Endodermal cell (in vitro differentiated cells): ENCODE results near the gene SCLY. TPM values are rescaled to one million over a fixed set of nuclear protein-coding genes. Genes with fewer than 3 reads are reported as not detected.

Source experiments
- DNase-seq: peaks from one replicate; pipeline ENCODE4 v3.0.0-alpha.2; 2017
- H3K27ac ChIP-seq: 2 replicates; pipeline ENCODE4 v1.5.1; 2013; ENCODE audit warnings: mild to moderate bottlenecking, low read depth, low read length, moderate library complexity
- H3K27me3 ChIP-seq: 2 replicates; pipeline ENCODE4 v1.6.1; 2013; ENCODE audit warnings: mild to moderate bottlenecking, low read length, moderate library complexity; ENCODE audit not compliant: insufficient read depth, control insufficient read depth, poor library complexity, severe bottlenecking
- H3K36me3 ChIP-seq: 2 replicates; pipeline ENCODE4 v1.7.0; 2013; ENCODE audit warnings: mild to moderate bottlenecking, low read length, moderate library complexity; ENCODE audit not compliant: control insufficient read depth, insufficient read depth
- H3K4me1 ChIP-seq: one replicate; pipeline ENCODE4 v1.7.0; 2013; ENCODE audit warnings: low read length; ENCODE audit not compliant: control insufficient read depth, insufficient read depth
- H3K4me3 ChIP-seq: 2 replicates; pipeline ENCODE4 v1.5.1; 2013; ENCODE audit warnings: mild to moderate bottlenecking, low read length, moderate library complexity
- H3K9ac ChIP-seq: 2 replicates; pipeline ENCODE4 v1.6.1; 2013; ENCODE audit warnings: mild to moderate bottlenecking, low read length, moderate library complexity; ENCODE audit not compliant: poor library complexity, severe bottlenecking; ENCODE audit errors: extremely low read depth
- H3K9me3 ChIP-seq: 2 replicates; pipeline ENCODE4 v1.6.1; 2013; ENCODE audit warnings: mild to moderate bottlenecking, low read length, moderate library complexity; ENCODE audit not compliant: control insufficient read depth
- H3K27ac Mint-ChIP-seq: 2 replicates; pipeline ENCODE4 v1.8.0; 2020; ENCODE audit warnings: mixed read lengths
- H3K27me3 Mint-ChIP-seq: 2 replicates; pipeline ENCODE4 v1.8.0; 2021; ENCODE audit warnings: mild to moderate bottlenecking, mixed read lengths; ENCODE audit not compliant: insufficient read depth
- H3K36me3 Mint-ChIP-seq: 2 replicates; pipeline ENCODE4 v1.8.0; 2020; ENCODE audit warnings: low read depth, mixed read lengths
- H3K4me1 Mint-ChIP-seq: 2 replicates; pipeline ENCODE4 v1.8.0; 2020; ENCODE audit warnings: mixed read lengths
- H3K4me3 Mint-ChIP-seq: 2 replicates; pipeline ENCODE4 v1.8.0; 2020; ENCODE audit warnings: mild to moderate bottlenecking, moderate library complexity, mixed read lengths
- H3K9me3 Mint-ChIP-seq: 2 replicates; pipeline ENCODE4 v1.8.0; 2020; ENCODE audit warnings: mild to moderate bottlenecking, mixed read lengths
- WGBS, 2 experiments: methylation state at CpG; one replicate each; pipeline versions ENCODE4 v1.1.5 to v1.1.7; 2013; ENCODE audit warnings: missing lambda C conversion rate in 2 of 2, mixed read lengths in 1 of 2; ENCODE audit not compliant: insufficient coverage in 1 of 2, insufficient read length in 1 of 2; 5-methylcytosine and 5-hydroxymethylcytosine counted together
- total RNA-seq, 2 donors: library from RNA; stranded (reverse); fragmentation: NEBNext Ultra II Directional in 1 of 2; extraction: Animal tissue kit (Norgen Biotek cat#: 25700) in 1 of 2; gene quantifications; 2 replicates in 1 of 2; 3 replicates in 1 of 2; pipeline ENCODE4 v1.2.1, GENCODE V29; 2021
- TF ChIP-seq, protein P1 (sequence below): fragments of 200-600 bp; sonication (generic); conservative IDR thresholded peaks from 2 replicates; pipeline ENCODE4 v1.5.0; 2021; ENCODE audit warnings: antibody characterized with exemption, mild to moderate bottlenecking

The SCLY gene
- total RNA-seq, 2 donors from 2014 or later: 39.0 to 45.0 TPM

DNA sequence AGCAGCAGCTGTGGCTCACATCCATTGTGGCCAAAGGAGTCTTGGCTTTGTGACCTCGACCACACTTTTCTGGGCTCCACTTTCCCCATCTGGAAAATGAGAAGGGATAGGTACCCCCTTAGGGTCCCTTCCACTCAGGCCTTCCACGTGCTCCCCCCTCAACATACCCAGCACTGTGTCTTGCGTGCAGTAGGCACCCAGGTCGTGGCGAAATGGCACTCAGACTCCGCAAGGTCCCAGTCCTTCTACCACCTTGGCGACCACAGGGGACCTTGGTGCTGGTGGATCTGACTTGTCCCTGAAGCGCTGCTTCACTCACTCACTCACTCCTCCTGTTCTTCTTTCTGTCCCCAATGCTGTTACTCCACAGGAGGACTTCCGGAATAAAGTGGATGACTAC, 19.9 kb upstream of the SCLY start:
- Histone ChIP-seq H3K9ac (no peak overlapping the region), H3K4me1 (no peaks in the 10 kb centered on the region), H3K27ac (no peak overlapping the region), H3K36me3 (peaks cover 48% of the 10 kb centered on the region), H3K9me3 (no peaks in the 10 kb centered on the region), H3K4me3 (no peak overlapping the region), H3K27me3 (no peaks in the 10 kb centered on the region)
- 83 to 100% methylated on average over 4 to 9 of the region's 9 CpGs for WGBS, 2 experiments
- H3K27ac Mint-ChIP-seq: no peak overlapping the region
- TF ChIP-seq, protein P1, sequence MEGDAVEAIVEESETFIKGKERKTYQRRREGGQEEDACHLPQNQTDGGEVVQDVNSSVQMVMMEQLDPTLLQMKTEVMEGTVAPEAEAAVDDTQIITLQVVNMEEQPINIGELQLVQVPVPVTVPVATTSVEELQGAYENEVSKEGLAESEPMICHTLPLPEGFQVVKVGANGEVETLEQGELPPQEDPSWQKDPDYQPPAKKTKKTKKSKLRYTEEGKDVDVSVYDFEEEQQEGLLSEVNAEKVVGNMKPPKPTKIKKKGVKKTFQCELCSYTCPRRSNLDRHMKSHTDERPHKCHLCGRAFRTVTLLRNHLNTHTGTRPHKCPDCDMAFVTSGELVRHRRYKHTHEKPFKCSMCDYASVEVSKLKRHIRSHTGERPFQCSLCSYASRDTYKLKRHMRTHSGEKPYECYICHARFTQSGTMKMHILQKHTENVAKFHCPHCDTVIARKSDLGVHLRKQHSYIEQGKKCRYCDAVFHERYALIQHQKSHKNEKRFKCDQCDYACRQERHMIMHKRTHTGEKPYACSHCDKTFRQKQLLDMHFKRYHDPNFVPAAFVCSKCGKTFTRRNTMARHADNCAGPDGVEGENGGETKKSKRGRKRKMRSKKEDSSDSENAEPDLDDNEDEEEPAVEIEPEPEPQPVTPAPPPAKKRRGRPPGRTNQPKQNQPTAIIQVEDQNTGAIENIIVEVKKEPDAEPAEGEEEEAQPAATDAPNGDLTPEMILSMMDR: no peak
- no peak for DNase-seq
- no peaks in the 10 kb centered on the region for H3K27me3 Mint-ChIP-seq
- no peak overlapping the region for H3K4me3 Mint-ChIP-seq
- H3K9me3 Mint-ChIP-seq: no peaks in the 10 kb centered on the region
- peaks cover 49% of the 10 kb centered on the region for H3K36me3 Mint-ChIP-seq
- no peaks in the 10 kb centered on the region for H3K4me1 Mint-ChIP-seq

DNA sequence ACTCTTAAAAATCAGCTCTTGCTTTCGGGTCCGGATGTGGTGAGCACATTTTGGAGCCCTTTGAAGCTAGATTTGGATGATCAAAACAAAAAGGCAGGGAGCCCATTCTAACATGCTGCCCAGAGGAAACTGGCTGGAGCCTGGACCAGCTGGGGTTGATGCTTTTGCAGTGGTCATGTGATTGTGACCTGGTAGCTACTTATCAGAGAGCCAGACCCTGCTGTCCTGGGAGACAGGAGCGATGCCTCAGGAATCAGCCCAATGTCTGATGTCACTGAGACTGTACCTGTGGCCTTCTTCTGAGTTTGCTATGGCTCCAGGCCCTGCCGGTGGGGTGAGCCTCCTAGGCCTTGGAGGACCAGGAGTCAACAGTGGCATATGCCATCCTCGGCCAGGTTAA, 18.7 kb upstream of the SCLY start:
- TF ChIP-seq, protein P1: no peak
- H3K9me3 Mint-ChIP-seq: no peaks in the 10 kb centered on the region
- H3K36me3 Mint-ChIP-seq: peaks cover 46% of the 10 kb centered on the region
- no peak for DNase-seq
- H3K36me3 ChIP-seq: peaks cover 45% of the 10 kb centered on the region
- H3K4me1 ChIP-seq: no peaks in the 10 kb centered on the region
- no peak overlapping the region for H3K27ac Mint-ChIP-seq
- H3K4me1 Mint-ChIP-seq: no peaks in the 10 kb centered on the region
- H3K27me3 Mint-ChIP-seq: no peaks in the 10 kb centered on the region
- H3K4me3 Mint-ChIP-seq: no peak overlapping the region
- no peaks in the 10 kb centered on the region for H3K27me3 ChIP-seq
- no peak overlapping the region for H3K9ac ChIP-seq
- no peaks in the 10 kb centered on the region for H3K9me3 ChIP-seq
- H3K27ac ChIP-seq: no peak overlapping the region
- H3K4me3 ChIP-seq: no peak overlapping the region
- WGBS, 2 experiments: 96 to 97% methylated on average over 5 of the region's 5 CpGs

DNA sequence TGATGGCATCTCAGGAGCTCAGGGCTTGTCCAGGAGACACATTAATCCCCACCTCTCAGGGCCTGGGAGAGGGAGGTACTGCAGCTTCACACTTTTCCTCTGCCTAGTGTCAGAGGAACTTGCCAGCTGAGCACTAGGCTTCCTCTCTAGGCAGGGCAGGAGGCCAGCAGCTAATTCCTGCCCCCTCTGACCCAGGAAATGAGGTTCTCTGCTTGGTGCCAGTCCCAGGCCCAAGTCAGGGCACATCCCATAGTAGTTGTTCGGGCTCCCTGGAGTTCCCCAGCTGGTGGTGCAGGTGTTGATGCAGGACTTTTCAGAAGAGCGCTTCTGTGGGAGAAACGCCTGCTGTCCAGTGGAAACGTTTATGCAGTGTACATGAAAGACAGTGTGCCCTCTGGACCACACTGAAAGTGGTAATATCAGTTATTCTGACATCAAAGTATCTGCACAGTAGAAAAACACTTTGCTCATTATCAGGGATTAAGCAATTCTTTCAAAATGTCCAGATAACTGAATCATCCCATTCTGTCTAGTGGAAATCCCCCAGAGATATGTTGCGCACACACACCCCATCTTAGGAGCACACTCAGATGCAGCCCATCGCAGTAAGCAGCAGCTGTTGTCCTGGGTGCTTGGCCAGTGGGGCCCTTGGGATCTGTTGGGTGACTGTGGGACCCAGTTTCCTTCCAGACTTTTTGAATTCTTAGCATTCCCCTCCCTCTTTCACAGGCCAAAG, 17.8 kb upstream of the SCLY start:
- H3K36me3 Mint-ChIP-seq: peaks cover 37% of the 10 kb centered on the region
- WGBS, 2 experiments: 94 to 96% methylated on average over 5 to 6 of the region's 6 CpGs
- Histone ChIP-seq H3K27me3 (no peaks in the 10 kb centered on the region), H3K9ac (no peak overlapping the region), H3K4me1 (no peaks in the 10 kb centered on the region), H3K9me3 (peaks cover 6% of the 10 kb centered on the region), H3K36me3 (peaks cover 37% of the 10 kb centered on the region), H3K27ac (no peak overlapping the region), H3K4me3 (no peak overlapping the region)
- H3K27ac Mint-ChIP-seq: no peak overlapping the region
- peaks cover 3% of the 10 kb centered on the region for H3K9me3 Mint-ChIP-seq
- TF ChIP-seq, protein P1: no peak
- DNase-seq: no peak
- no peaks in the 10 kb centered on the region for H3K4me1 Mint-ChIP-seq
- H3K4me3 Mint-ChIP-seq: no peak overlapping the region
- no peaks in the 10 kb centered on the region for H3K27me3 Mint-ChIP-seq
